Stimulated activated CD4-positive, alpha-beta T cell treated with anti-CD3 and anti-CD28 coated beads, Interleukin-15, amount 100 ng/mL, for 24 hours (primary cell): ENCODE measurements around the gene DCP2.

ENCODE experiments used
- DNase-seq: peaks from one replicate; pipeline ENCODE4 v3.0.0-alpha.2; 2020

DCP2 gene

DNA sequence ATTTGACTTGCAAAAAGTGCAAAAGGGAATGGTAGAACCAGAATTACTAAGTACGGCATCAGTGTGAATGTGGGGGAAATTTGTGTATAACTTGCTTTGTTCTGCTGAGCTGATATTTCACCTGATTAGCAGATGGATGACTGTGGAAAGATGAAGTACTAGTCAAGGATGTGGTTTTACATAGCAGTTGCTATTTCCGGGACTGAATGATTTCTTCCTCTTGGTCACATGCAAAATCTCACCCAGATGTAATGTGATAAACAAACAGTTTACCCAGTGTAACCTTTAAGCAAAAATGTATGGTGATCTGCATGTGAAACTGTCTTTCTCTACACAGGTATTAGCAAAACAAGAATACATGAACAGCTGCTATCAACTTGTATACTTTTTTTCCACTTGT, 46.1 kb downstream of the DCP2 start:
- DNase-seq = no peak

GRCh38 chr5:113024076-113024697, 47.6 kb downstream of the DCP2 start:
- no peak for DNase-seq

DNA sequence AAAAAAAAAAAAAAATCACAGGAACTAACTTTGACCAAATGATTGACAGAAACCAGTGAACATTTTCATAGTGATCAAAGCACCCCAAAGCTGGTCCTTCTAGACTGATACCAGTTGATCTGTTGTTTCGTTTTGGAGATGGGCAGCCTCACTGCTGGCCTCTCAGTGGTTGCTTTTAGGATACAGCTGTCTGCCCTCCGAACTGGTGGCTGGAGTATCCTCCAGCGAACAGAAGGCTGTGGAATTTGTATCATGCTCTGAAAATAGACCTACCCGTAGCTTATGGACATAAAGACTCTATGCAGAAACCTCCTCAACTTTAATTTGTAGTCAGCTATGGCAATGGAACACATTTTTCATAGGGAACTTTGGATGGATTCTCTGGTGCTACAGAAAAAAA, 49.0 kb downstream of the DCP2 start:
- DNase-seq = no peak

DNA sequence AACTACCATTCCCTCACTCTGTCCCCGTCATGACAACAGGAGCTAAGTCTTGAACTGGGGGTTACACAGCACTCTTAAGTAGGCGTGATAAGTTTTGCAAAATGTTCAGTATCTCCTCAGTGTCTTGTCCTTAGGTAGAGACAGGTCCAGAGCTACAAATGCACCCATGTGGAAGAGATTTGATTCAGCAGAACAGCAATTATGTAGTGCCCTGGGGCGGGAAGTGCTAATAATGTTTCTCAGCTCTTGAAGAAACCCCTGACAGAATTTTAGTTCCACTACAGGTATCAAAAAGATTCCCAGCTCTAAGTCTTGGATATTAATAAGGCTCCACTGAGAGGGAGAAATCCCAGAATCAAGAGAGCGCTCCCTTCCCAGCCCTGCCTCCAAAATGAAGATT, 49.6 kb downstream of the DCP2 start:
- DNase-seq = no peak

- no peak for DNase-seq
These were observed 50.4 kb downstream of the DCP2 start for GRCh38 chr5:113027015-113027414.

DNA sequence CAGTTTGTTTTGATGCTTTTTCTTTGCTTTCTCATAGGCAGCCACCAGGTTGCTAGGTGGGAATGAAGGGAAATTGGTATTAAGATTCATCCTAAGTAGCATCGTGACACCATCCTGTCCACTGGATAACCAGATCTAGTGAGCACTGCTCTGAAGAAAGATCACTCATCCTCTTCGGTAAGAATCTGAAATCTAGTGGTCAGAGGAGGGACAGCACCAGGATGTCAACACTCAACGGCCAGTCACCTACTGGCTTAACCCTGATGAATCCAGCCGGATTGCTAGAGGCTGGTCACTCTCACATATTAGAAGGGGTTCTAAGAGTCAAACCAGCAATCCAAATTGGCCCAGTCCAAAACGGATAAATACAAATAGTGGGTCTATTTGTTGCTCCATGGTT, 50.8 kb downstream of the DCP2 start:
- no peak for DNase-seq

- DNase-seq = no peak
These were observed 53.0 kb downstream of the DCP2 start for GRCh38 chr5:113029614-113030013.

DNA sequence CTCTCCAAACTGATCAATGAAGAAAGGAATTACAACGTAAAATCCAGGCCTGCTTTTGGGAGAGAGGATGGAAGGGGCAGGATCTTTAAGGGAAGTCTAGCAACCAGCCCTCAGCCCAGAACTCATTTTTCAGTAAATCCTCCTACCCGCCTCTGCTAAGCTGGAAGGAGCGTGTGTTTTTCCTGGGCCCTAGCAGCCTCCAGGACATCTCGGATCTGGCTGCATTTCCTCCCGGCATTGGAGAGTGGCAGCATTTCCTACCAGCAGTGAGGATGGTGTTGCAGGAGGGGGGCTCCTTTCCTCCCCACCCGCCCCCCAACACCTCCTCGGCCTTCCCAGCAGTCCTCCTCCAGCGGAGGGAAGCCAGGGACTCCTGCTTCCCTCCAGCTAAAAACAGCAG, 54.5 kb downstream of the DCP2 start:
- DNase-seq = no peak

GRCh38 chr5:113031557-113031956, 55.0 kb downstream of the DCP2 start:
- no peak for DNase-seq

DNA sequence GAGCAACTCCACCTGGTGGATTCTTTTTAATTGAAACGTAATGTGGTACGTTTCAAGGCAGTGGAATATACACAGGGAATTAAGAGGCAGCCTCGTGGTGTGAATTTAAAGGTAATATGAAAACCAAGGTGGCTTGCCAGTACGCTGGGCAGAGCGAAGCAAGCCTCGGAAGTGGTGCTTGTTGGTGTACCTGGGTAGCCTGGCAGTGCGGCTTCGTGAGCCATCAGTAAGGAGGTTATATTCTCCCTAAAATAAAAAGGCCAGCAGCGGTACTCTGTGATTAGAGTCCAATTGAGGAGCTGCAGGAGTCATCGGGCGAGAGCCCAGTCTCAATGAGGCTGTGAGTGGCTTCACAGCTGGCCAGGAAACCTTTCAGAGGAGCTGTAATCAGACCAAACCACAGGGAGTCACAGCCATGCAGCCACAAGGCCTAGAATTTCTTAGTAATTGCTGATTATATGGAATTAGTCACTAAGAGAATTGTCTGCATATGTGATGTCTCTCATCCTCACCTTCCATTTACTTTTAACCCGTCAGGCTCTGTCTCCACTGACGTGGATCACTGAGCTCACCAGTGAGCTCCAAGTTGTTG, 57.7 kb downstream of the DCP2 start:
- no peak for DNase-seq

DNA sequence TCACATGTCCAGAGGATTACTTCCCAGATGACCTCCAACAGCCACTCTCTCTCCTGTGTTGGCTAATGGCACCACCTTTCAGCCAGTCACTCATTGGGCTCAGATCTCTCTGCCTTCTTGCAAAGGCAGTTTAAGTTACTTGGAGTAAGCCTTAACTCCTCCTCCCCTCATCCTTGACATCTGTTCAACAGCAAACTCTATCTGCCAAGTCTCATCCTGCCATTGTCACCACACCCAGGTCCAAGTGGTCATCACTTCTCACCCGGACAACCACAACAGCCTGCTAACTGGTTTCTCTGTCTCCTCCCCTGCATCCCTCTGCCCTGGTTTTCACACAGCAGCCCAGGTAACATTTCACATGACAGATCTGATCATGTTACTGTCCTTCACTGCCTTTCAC, 58.5 kb downstream of the DCP2 start:
- no peak for DNase-seq

GRCh38 chr5:113036321-113036720, 59.7 kb downstream of the DCP2 start:
- DNase-seq = no peak

DNA sequence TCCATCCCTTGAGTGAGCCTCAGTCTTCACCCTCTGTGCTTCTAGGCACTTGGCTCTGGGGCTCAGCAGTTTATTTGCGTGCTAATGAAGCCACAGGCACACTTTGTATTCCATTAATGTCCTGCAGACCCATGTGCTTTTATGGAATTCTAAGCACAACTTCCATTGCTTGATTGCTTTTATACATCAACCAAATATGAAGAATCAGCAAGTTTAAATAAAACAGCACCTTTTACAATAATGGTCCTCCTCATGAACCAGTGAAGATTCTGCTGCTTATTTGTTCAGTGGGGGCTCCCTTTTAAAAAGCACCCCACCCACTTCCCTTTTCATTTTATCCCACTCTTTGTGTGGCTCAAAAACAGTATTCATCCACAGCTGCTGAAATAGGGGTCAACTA, 60.2 kb downstream of the DCP2 start:
- no peak for DNase-seq

DNA sequence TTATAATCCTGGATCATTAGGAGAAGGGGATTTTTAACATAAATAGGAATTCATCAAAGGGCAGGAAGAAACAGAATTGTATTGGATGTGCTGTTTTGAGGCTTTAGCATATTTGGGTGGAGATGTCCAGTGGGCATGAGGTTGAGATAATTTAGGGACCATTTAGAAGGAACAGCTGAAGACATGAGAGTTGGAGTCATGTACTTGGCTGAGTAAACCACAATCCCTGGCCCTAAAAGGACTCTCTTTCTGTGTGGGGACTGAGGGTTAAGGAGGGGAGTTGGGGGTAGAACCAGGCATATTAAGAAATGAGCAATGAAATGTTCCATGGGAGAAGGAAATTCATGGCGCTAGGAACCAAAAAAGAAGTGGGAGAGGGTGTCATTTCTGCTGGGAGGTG, 61.5 kb downstream of the DCP2 start:
- DNase-seq = no peak

DNA sequence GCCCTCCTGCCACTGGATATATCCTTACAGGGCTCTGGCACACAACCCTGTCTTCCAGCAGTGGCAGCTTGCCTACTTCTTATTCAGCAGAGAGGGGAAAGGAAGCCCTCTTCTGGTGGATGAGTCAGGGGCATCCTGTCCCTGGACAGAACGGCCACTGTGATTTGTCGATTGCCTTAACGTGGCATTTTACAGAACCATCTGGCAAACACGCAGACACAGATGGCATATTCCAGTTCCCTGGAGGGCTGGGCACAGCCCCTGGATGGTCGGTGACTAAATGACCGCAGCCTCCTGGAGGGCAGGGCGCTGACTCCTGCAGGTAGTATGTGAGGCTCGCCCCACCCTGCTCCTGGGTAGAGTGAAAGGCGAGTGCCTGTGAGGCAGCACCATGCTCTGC, 62.1 kb downstream of the DCP2 start:
- DNase-seq = no peak

GRCh38 chr5:113039229-113039933, 62.8 kb downstream of the DCP2 start:
- DNase-seq = no peak

GRCh38 chr5:113039934-113040285, 63.3 kb downstream of the DCP2 start:
- DNase-seq = no peak

DNA sequence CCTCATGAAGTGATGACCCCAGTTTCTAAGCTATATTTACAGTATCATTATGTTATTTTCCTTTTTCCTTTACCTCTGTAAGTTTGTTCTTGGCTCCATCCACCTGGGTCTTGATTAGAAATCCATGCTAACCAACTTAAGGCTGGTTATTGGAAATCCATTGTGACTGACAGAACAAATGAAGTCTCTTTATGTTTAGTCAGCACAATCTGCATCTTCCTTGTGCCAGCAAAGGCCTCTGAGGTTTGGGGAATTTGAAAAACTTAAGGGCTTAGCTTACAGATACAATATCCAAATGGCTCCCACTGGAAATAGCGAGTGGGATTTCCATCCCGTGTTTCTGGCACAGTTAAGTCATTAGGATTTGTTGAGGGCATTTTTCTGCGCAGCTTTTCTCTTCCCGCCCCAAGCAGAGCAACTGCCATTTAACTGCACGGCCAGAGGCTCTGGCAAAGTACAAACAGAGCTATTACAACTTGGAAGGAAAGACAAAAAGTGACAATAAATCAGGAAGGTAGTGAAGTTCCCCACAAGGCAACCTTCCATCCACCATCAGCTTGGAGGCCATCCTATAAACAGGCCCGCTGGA, 64.2 kb downstream of the DCP2 start:
- no peak for DNase-seq

- DNase-seq = no peak
These were observed 66.1 kb downstream of the DCP2 start for GRCh38 chr5:113042491-113043243.

- DNase-seq = peak; percentile 35
These were observed 66.9 kb downstream of the DCP2 start for GRCh38 chr5:113043491-113043931.

GRCh38 chr5:113044776-113045465, 68.3 kb downstream of the DCP2 start:
- no peak for DNase-seq

GRCh38 chr5:113047234-113047633, 70.6 kb downstream of the DCP2 start:
- no peak for DNase-seq
